VCaP (cell line): Measurements from ENCODE around the gene HAUS2.
"Not testable (repeated sequence)": the region's sequence is repeated elsewhere in the genome, so short reads cannot be mapped to it uniquely, and the experiment has no call there.

Source experiments
- H3K27ac ChIP-seq: fragments of 450-650 bp; 2 replicates; pipeline ENCODE4 v1.5.1; 2017
- TF ChIP-seq, protein P1 (sequence below): fragments of 450-650 bp; conservative IDR thresholded peaks from 2 replicates; pipeline ENCODE4 v1.5.1; 2017; ENCODE audit warnings: mild to moderate bottlenecking, moderate library complexity

The HAUS2 gene

DNA sequence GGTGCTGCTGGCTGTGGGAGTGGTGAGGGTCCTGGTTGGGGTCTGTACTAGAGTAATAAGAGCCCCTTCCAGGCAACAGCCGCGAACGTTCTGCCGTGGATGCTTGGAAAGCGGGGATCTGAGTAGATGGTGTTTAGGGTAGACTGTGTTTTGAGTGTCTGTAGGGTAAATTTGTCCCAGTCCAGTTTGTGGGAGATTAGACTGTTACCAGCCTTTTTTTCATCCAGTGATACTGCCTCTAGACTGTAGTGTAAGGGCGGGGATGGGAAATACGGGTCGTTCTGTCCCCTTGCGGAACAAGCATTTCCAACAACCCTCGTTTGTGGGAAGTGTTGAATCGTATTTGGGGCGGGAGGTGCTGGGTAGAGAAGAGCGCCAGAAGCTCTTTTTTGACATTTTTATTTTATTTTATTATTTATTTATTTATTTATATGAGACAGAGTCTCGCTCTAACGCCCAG lies 424 bp downstream of the HAUS2 start:
- TF ChIP-seq, protein P1, sequence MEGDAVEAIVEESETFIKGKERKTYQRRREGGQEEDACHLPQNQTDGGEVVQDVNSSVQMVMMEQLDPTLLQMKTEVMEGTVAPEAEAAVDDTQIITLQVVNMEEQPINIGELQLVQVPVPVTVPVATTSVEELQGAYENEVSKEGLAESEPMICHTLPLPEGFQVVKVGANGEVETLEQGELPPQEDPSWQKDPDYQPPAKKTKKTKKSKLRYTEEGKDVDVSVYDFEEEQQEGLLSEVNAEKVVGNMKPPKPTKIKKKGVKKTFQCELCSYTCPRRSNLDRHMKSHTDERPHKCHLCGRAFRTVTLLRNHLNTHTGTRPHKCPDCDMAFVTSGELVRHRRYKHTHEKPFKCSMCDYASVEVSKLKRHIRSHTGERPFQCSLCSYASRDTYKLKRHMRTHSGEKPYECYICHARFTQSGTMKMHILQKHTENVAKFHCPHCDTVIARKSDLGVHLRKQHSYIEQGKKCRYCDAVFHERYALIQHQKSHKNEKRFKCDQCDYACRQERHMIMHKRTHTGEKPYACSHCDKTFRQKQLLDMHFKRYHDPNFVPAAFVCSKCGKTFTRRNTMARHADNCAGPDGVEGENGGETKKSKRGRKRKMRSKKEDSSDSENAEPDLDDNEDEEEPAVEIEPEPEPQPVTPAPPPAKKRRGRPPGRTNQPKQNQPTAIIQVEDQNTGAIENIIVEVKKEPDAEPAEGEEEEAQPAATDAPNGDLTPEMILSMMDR, result no peak
- H3K27ac ChIP-seq, result peak overlapping the region; percentile 76

DNA sequence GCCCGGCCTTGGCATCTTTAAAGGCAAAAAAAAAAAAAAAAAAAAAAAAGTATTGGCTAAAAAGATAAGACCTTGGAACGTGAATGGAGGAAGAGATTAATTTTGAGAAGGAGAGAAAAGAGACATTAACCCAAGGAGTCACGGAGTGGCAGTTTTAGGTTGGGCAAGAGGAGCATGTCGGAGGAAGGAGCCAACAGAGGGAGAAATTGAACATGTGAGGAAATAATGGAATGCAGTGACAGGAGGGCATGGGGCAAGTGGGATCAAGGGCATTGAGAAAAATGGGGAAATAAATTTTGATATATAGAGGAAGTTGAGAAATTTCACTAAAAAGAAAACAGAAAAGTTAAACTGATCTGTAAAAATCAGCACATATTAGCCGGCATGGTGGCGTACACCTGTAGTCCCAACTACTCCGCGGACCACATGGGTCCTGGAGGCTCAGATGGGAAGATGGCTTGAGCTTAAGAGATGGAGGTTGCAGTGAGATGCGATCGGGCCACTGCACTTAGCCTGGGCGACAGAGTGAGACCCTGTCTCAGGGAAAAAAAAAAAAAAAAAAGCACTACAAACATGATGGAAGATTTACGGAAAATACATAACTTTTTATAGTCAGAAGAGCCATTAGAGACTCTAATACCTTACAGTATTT lies 1.2 kb downstream of the HAUS2 start:
- H3K27ac ChIP-seq, result peak overlapping the region; percentile 76; the same call in 1 of the 2 replicates
- TF ChIP-seq, protein P1, result no peak

DNA sequence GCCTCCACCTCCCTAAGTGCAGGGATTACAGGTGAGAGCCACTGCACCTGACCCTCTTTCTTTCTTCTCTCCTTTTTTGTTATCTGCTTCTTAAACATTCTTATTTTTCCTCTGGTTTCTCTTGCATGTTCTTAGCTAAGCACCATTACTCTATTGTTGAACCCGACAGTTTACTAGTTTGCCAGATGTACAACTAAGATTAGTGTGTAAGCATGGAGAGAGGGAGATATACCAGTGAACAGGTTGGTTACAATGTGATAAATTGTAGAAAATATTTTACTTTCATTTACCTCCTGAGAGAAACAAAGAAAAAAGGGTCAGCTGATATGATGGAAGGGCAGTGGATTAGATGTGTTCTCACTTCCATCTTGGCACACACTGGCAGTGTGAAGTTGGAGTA lies 4.9 kb downstream of the HAUS2 start:
- TF ChIP-seq, protein P1, result no peak
- no peak overlapping the region for H3K27ac ChIP-seq

DNA sequence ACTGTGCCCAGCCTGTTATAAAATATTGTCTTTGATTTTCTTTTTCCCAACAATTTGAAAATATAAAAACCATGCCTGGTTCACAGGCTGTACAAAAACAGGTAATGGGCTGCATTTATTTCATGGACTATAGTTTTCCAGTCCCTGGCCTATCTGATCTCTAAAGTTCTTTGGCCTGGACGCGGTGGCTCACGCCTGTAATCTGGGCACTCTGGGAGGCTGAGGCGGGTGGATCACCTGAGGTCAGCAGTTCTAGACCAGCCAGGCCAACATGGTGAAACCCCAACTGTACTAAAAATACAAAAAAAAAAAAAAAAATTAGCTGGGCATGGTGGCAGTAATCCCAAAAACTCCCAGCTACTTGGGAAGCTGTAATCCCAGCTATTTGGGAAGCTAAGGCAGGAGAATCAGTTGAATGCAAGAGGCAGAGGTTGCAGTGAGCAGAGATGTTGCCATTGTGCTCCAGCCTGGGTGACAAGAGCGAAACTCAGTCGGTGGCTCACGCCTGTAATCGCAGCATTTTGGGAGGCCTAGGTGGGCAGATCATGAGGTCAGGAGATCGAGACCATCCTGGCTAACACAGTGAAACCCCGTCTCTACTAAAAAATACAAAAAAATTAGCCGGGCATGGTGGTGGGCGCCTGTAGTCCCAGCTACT lies 8.0 kb downstream of the HAUS2 start:
- not testable (repeated sequence) for H3K27ac ChIP-seq

DNA sequence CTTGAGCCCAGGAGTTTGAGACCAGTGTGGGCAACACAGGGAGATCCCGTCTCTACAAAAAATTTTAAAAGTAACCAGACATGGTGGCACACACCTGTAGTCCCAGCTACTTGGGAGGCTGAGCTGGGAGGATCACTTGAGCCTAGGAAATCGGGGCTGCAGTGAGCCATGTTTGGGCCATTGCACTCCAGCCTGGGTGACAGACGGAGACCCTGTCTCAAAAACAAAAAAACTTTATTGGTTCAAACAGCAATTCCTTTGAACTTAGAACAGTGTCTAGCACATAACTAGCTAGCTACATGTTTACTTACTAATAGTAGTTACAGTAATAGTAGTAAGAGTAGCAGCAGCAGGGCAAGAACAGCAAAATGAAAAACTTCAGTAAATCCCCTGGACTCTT lies 10.1 kb downstream of the HAUS2 start:
- H3K27ac ChIP-seq, result no peak overlapping the region
- TF ChIP-seq, protein P1, result no peak

DNA sequence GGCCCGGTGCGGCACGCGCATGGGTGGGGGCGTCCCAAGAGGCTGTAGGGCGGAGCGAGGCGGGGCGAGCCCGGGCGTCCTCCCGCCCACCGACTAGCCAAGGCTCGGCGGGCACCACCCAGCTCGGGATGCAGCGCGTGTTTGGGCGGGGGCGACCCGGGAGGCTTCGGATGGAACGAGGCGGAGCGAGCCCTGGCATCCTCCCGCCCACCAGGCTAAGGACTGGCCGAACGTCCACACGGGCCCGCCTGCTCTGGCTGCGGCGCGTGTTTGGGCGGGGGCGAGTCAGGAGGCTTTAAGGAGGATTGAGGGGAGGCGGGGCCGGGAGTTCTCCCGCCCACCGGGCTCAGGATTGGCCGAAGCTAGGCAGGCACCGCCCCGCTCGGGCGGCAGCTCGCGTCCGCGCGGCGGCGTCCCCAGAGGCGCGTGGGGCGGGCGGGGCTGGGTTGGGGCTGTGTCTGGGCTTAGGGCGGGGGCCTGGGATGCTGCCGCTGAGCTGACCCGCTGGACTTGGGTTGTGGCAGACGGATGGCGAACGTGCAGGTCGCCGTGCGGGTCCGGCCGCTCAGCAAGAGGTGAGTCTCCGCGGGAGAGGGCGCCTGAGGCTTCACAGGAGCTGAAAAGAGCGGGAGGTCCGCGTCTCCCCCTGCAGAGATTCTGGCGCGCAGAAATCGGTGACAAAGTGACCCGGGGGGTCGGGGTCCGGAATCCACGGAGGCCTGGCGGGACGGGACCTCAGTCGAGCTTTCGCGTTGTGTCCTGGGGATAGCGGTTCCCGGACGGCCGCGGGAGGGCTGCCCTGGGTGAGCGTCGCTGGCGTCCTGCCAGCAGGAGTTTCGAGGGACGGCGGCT lies 26.8 kb downstream of the HAUS2 start, which contains the start of gene STARD9:
Gene STARD9, plus strand, starts transcription at position 419 of the 852 bp plus-strand sequence. Its CDS starts 110 bp downstream, at position 529.
- TF ChIP-seq, protein P1, result no peak
- H3K27ac ChIP-seq, result peak within 1 kb of the TSS; percentile 29; the same call in 1 of the 2 replicates

DNA sequence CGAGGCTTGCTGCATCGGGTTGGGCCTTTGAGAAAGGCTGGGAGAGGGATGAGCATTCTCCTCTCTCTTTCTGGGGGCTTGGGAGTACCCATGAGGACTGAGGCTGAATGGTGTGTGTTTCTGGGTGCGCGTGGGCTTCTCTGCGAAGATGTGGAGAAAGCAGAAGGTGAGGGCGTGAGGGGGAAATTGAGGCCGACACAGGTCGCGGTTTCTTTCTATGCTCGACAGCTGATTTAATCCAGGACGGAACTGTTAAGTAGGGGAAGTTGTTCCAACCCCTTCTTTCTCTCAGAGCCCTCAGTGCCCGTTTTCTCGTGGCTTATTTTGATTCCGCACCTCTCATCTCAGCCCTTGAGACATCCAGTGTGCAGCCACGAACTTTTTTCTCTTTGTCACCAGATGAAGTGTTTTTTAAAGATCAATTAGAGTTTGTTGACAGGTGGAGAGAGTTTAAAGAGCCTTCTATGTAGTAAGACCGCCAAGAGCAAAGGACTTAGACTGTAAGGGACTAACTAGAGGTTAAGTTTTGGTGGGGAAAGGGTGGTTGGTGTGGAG lies 27.5 kb downstream of the HAUS2 start:
- H3K27ac ChIP-seq, result peak overlapping the region; percentile 29; the same call in 1 of the 2 replicates
- TF ChIP-seq, protein P1, result no peak
